NAMALWA (cell line): ENCODE data around the gene BUB3.

Experiments used
- DNase-seq: peaks from one replicate; pipeline ENCODE4 v3.0.0-alpha.2; 2015; ENCODE audit warnings: low spot score

Gene BUB3

GRCh38 chr10:123204127-123204461 lies 49.9 kb downstream of the BUB3 start:
- DNase-seq = no peak

GRCh38 chr10:123205041-123205440 lies 50.8 kb downstream of the BUB3 start:
- DNase-seq = no peak

- no peak for DNase-seq
These were observed 57.9 kb downstream of the BUB3 start for GRCh38 chr10:123212063-123212462.

GRCh38 chr10:123212640-123213039 lies 58.4 kb downstream of the BUB3 start:
- no peak for DNase-seq

GRCh38 chr10:123213192-123213591 lies 59.0 kb downstream of the BUB3 start:
- DNase-seq = no peak
